Kidney epithelial cell (primary cell): Measurements from ENCODE around the gene BCAP31. TPM values are rescaled to one million over a fixed set of nuclear protein-coding genes. Genes with fewer than 3 reads are reported as not detected.
"Not testable (repeated sequence)": the region's sequence is repeated elsewhere in the genome, so short reads cannot be mapped to it uniquely, and the experiment has no call there.

Source experiments
- DNase-seq: peaks from one replicate; pipeline ENCODE4 v3.0.0-alpha.2; 2010; ENCODE audit warnings: low read depth
- H3K27me3 ChIP-seq: 2 replicates; pipeline ENCODE4 v1.6.0; 2011; ENCODE audit warnings: low read length; ENCODE audit not compliant: control insufficient read depth, insufficient read depth
- H3K36me3 ChIP-seq: 2 replicates; pipeline ENCODE4 v1.5.1; 2011; ENCODE audit warnings: low read length; ENCODE audit not compliant: control insufficient read depth, insufficient read depth
- H3K4me3 ChIP-seq: 2 replicates; pipeline ENCODE4 v1.5.1; 2011; ENCODE audit warnings: low read depth, mild to moderate bottlenecking, control low read depth, low read length
- total RNA-seq: library from RNA; depleted of rRNA; stranded (reverse); fragments of >200 nt; gene quantifications from 2 replicates; pipeline ENCODE4 v1.2.3, GENCODE V29; 2015
- TF ChIP-seq, protein P1 (sequence below): IDR thresholded peaks from 2 replicates; pipeline ENCODE4 v1.5.1; 2011; ENCODE audit warnings: mild to moderate bottlenecking, moderate library complexity, low read length, control low read depth, inconsistent platforms; ENCODE audit not compliant: insufficient read depth, poor library complexity, severe bottlenecking

The BCAP31 gene
- total RNA-seq, 1 donor from 2014 or later: 179 TPM

DNA sequence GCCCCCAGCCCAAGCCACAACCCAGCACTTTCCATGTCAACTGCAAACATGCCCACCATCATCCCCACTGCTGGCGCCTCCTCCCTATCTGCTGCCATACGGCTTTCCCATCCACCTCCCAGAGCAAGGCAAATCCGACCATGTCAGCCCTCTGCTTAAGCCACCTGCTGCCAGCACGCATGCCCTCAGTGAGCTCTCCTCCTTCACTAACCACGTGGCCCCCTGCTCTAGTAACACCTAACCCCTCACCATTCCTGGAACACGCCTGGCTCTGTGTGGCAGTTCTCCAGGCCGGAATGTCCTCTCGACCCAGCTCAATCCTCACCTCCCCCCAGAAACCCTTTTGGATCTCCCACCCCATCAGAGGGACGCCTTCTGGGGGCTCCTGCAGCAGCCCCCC, 17.4 kb downstream of the BCAP31 start:
- TF ChIP-seq, protein P1, sequence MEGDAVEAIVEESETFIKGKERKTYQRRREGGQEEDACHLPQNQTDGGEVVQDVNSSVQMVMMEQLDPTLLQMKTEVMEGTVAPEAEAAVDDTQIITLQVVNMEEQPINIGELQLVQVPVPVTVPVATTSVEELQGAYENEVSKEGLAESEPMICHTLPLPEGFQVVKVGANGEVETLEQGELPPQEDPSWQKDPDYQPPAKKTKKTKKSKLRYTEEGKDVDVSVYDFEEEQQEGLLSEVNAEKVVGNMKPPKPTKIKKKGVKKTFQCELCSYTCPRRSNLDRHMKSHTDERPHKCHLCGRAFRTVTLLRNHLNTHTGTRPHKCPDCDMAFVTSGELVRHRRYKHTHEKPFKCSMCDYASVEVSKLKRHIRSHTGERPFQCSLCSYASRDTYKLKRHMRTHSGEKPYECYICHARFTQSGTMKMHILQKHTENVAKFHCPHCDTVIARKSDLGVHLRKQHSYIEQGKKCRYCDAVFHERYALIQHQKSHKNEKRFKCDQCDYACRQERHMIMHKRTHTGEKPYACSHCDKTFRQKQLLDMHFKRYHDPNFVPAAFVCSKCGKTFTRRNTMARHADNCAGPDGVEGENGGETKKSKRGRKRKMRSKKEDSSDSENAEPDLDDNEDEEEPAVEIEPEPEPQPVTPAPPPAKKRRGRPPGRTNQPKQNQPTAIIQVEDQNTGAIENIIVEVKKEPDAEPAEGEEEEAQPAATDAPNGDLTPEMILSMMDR: no peak
- H3K36me3 ChIP-seq: peaks cover 1% of the 10 kb centered on the region
- no peaks in the 10 kb centered on the region for H3K27me3 ChIP-seq
- H3K4me3 ChIP-seq: no peak overlapping the region
- DNase-seq: no peak

DNA sequence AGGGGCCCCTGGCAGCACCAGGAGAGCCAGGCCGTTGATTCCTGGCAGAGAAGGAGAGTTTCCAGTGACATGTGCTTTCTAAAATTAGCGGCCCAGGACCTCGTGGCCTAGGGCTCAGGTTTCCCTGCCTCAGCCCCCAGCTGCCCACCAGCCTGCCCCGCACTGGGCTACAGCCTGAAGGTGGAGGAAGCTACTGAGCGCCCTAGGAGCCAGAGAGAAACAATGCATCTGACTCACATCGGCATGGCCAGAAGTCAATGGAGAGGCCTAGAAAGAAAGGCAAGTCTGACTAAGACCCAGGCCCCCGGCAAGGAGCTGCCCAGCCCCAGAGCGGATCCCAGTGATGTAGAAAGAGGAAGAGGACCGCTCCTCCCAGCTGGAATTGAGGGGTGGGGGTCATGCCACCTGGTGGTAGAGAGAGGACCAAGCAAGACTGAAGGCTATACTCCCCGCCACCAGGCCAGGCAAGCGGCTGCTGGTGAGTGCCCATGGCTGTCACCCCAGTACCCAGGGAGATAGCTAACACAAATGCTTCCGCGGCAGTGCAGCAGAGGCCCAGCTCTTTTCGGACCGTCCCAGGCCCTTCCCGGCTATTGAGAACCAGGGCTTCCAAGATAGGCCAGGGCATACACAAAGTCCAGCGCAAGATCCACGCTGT, 18.7 kb downstream of the BCAP31 start:
- TF ChIP-seq, protein P1: peak; percentile 6
- not testable (repeated sequence) for H3K36me3 ChIP-seq, H3K27me3 ChIP-seq, DNase-seq, H3K4me3 ChIP-seq

DNA sequence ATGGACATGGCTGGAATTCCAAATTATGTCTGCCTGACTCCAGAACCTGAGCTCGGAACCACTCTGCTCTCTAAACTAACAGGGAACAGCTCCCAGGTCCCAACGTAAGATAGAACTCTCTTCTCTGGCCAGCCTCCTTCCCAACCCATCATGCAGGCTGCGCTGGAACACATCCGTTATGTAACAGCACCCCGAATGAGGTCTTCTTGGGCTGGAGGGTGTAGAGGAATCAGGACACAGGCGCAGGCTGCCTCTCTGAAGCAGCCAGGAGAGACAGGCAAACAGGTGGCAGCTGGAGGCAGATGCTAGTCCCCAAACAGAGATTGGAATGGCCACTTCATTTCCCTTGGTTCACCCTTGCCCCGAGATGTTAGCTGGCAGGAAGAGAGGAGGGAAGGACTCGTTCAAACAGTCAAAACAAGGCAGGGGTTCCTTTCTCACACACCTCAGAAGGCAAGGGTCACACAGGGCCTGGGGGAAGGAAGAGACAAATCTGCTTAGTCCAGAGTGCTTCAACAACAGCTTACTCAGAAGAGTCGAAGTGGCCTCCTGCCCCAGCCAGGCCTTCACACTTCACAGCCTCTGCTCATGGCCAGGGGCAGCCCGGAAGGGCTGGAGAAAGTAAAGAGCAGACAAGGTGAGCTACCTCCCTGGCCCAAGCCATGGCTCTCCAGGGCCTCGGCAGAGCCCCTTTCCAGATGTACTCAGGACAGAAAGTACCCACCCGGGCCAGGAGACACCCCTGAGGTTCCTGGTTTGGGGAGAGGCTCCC, 19.4 kb downstream of the BCAP31 start:
- not testable (repeated sequence) for DNase-seq, H3K27me3 ChIP-seq, H3K36me3 ChIP-seq, H3K4me3 ChIP-seq

DNA sequence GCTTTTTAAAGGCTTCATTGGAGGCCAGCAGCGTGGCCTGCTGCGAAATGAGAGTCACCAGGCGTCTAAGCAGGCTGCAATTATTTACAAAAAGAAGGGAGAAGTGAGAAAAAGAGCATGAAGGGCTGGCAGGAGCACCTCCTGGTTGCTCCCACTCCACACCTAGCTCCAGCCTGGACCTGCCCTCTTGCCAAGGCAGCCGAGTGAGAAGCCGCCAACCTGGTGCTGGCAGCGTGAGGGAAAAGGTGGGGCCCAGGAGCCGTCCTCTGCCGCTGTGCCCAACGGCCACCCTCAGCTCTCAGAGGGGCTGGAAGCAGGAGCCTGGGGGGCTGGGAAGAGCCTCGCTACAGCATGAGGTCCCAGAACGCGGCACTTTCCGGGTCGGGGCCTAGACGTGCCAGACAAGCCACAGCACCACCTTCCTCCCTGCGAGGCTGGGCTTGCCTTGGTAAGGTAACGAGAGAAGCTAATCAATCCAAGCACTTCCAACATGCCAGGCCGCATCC, 20.1 kb downstream of the BCAP31 start:
- no peak for DNase-seq
- H3K4me3 ChIP-seq: no peak overlapping the region
- TF ChIP-seq, protein P1: no peak
- H3K27me3 ChIP-seq: no peaks in the 10 kb centered on the region
- H3K36me3 ChIP-seq: peaks cover 1% of the 10 kb centered on the region

DNA sequence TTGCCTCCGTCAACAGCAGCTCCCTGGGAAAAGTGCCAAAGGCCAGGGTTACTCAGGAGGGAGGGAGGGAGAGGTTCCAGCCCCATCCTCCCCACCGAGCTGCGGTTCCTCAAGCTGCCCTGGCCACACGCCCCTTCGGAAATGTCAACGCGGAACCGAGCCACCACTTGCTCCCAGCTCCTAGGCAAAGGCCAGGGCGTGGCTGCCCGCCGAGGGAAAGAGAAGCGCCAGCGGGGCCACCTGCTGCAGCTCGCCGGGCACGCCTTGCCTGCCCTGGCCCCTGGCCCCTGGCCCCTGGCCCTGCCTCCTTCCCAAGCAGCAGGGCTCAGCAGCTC, 21.2 kb downstream of the BCAP31 start:
- Histone ChIP-seq H3K4me3 (no peak overlapping the region), H3K27me3 (no peaks in the 10 kb centered on the region), H3K36me3 (peaks cover 1% of the 10 kb centered on the region)
- no peak for DNase-seq
- TF ChIP-seq, protein P1: no peak

DNA sequence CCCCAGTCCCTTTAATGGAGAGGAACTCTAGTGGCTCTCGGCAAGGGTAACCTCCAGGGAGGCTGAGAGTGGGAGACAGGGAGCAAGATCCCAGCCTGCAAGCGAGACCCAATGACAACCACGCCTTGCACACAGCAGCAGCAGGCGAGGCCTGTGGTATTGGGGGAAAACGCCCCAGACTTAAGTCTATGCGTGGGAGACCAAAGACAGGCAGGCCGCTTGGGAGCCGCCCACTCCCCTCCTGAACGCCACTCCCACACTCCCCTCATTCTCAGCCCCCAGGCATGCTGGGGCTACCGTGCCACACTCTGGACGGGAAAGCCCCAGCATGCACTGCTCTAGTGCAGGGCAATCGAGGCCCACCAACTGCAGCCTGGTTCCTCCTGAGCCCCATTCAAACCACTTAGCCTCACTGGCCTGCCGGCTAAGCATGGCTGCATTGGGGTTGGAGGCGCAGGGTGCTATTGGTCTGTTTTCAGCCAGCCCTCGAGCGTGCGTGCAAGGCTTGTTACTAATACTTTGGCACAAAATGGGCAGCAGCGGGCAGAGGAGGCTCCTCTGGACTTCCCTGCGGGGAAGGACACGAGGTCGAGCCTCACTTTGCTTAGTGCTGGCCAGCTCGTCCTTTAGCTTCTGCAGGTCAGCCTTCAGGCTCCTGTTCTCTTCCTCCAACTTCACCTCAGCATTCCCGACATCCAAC, 21.7 kb downstream of the BCAP31 start:
- Histone ChIP-seq H3K36me3 (peaks cover 1% of the 10 kb centered on the region), H3K27me3 (no peaks in the 10 kb centered on the region), H3K4me3 (no peak overlapping the region)
- DNase-seq: no peak
- TF ChIP-seq, protein P1: no peak
